ENCODE data around the gene CIRBP.

Gene CIRBP

GRCh38 chr19:1231729-1232637 is 37.1 kb upstream of the CIRBP start:
- Histone ChIP-seq H3K9me3 (ENCODE audit: insufficient read depth, low read length) (no peaks in the 10 kb centered on the region), H3K9ac (ENCODE audit: insufficient read length, low read depth) (peak overlapping the region; percentile 17), H3K4me1 (ENCODE audit: insufficient read depth, insufficient read length) (peaks cover 31% of the 10 kb centered on the region), H3K36me3 (ENCODE audit: insufficient read depth, insufficient read length, low read length) (peaks cover 73% of the 10 kb centered on the region), H3K4me3 (ENCODE audit: insufficient read length, low read depth) (no peak overlapping the region), H3K27me3 (ENCODE audit: insufficient read depth, insufficient read length) (peaks cover 2% of the 10 kb centered on the region)
- no peak for DNase-seq (ENCODE audit: low read depth, low spot score)
- no peak for TF ChIP-seq YY1 (IDR thresholded peaks at IDR 0.05; ENCODE audit: insufficient read depth, insufficient read length)
- TF ChIP-seq ZNF274 (IDR thresholded peaks at IDR 0.05; ENCODE audit: low read depth, low read length), result no peak
- TF ChIP-seq SUZ12 (IDR thresholded peaks at IDR 0.05; ENCODE audit: extremely low read depth, insufficient read depth, insufficient read length), result no peak

- Histone ChIP-seq H3K27me3 (ENCODE audit: insufficient read depth, insufficient read length) (peaks cover 5% of the 10 kb centered on the region), H3K9me3 (ENCODE audit: insufficient read depth, low read length) (no peaks in the 10 kb centered on the region), H3K4me1 (ENCODE audit: insufficient read depth, insufficient read length) (peaks cover 31% of the 10 kb centered on the region), H3K36me3 (ENCODE audit: insufficient read depth, insufficient read length, low read length) (peaks cover 67% of the 10 kb centered on the region), H3K4me3 (ENCODE audit: insufficient read length, low read depth) (no peak overlapping the region), H3K9ac (ENCODE audit: insufficient read length, low read depth) (peak overlapping the region; percentile 17)
- no peak for TF ChIP-seq ZNF274 (IDR thresholded peaks at IDR 0.05; ENCODE audit: low read depth, low read length)
- TF ChIP-seq YY1 (IDR thresholded peaks at IDR 0.05; ENCODE audit: insufficient read depth, insufficient read length), result no peak
- no peak for TF ChIP-seq SUZ12 (IDR thresholded peaks at IDR 0.05; ENCODE audit: extremely low read depth, insufficient read depth, insufficient read length)
- DNase-seq (ENCODE audit: low read depth, low spot score), result no peak
Observed at GRCh38 chr19:1232652-1233072, 36.5 kb upstream of the CIRBP start.

- Histone ChIP-seq H3K9me3 (ENCODE audit: insufficient read depth, low read length) (no peaks in the 10 kb centered on the region), H3K27me3 (ENCODE audit: insufficient read depth, insufficient read length) (peaks cover 5% of the 10 kb centered on the region), H3K4me3 (ENCODE audit: insufficient read length, low read depth) (no peak overlapping the region), H3K9ac (ENCODE audit: insufficient read length, low read depth) (no peak overlapping the region), H3K36me3 (ENCODE audit: insufficient read depth, insufficient read length, low read length) (peaks cover 62% of the 10 kb centered on the region), H3K4me1 (ENCODE audit: insufficient read depth, insufficient read length) (peaks cover 32% of the 10 kb centered on the region)
- no peak for TF ChIP-seq ZNF274 (IDR thresholded peaks at IDR 0.05; ENCODE audit: low read depth, low read length)
- no peak for TF ChIP-seq SUZ12 (IDR thresholded peaks at IDR 0.05; ENCODE audit: extremely low read depth, insufficient read depth, insufficient read length)
- TF ChIP-seq YY1 (IDR thresholded peaks at IDR 0.05; ENCODE audit: insufficient read depth, insufficient read length), result no peak
- DNase-seq (ENCODE audit: low read depth, low spot score), result no peak
Observed at GRCh38 chr19:1233115-1233667, 35.9 kb upstream of the CIRBP start.

GRCh38 chr19:1234051-1234954 is 34.8 kb upstream of the CIRBP start:
- Histone ChIP-seq H3K4me1 (ENCODE audit: insufficient read depth, insufficient read length) (peaks cover 41% of the 10 kb centered on the region), H3K27me3 (ENCODE audit: insufficient read depth, insufficient read length) (peaks cover 6% of the 10 kb centered on the region)

GRCh38 chr19:1234955-1235380 is 34.2 kb upstream of the CIRBP start:
- no peak for TF ChIP-seq YY1 (IDR thresholded peaks at IDR 0.05; ENCODE audit: insufficient read depth, insufficient read length)
- TF ChIP-seq ZNF274 (IDR thresholded peaks at IDR 0.05; ENCODE audit: low read depth, low read length), result no peak
- TF ChIP-seq SUZ12 (IDR thresholded peaks at IDR 0.05; ENCODE audit: extremely low read depth, insufficient read depth, insufficient read length), result no peak
- Histone ChIP-seq H3K27me3 (ENCODE audit: insufficient read depth, insufficient read length) (peaks cover 11% of the 10 kb centered on the region), H3K36me3 (ENCODE audit: insufficient read depth, insufficient read length, low read length) (peaks cover 51% of the 10 kb centered on the region)

More at GRCh38 chr19:1234051-1234954, 34.8 kb upstream of the CIRBP start:
- TF ChIP-seq SUZ12 (IDR thresholded peaks at IDR 0.05; ENCODE audit: extremely low read depth, insufficient read depth, insufficient read length), result no peak
- no peak overlapping the region for H3K9ac ChIP-seq (ENCODE audit: insufficient read length, low read depth)
- H3K9me3 ChIP-seq (ENCODE audit: insufficient read depth, low read length), result no peaks in the 10 kb centered on the region
- DNase-seq (ENCODE audit: low read depth, low spot score), result no peak
- no peak overlapping the region for H3K4me3 ChIP-seq (ENCODE audit: insufficient read length, low read depth)
- H3K36me3 ChIP-seq (ENCODE audit: insufficient read depth, insufficient read length, low read length), result peaks cover 54% of the 10 kb centered on the region

GRCh38 chr19:1235625-1236538 is 33.2 kb upstream of the CIRBP start:
- H3K4me3 ChIP-seq (ENCODE audit: insufficient read length, low read depth), result peak overlapping the region; percentile 37
- TF ChIP-seq ZNF274 (IDR thresholded peaks at IDR 0.05; ENCODE audit: low read depth, low read length) (no peak), YY1 (IDR thresholded peaks at IDR 0.05; ENCODE audit: insufficient read depth, insufficient read length) (no peak)
- DNase-seq (ENCODE audit: low read depth, low spot score), result no peak
- peaks cover 12% of the 10 kb centered on the region for H3K27me3 ChIP-seq (ENCODE audit: insufficient read depth, insufficient read length)
- peaks cover 46% of the 10 kb centered on the region for H3K36me3 ChIP-seq (ENCODE audit: insufficient read depth, insufficient read length, low read length)
- H3K9ac ChIP-seq (ENCODE audit: insufficient read length, low read depth), result peak overlapping the region; percentile 80
- H3K4me1 ChIP-seq (ENCODE audit: insufficient read depth, insufficient read length), result peaks cover 45% of the 10 kb centered on the region
- no peaks in the 10 kb centered on the region for H3K9me3 ChIP-seq (ENCODE audit: insufficient read depth, low read length)

More at GRCh38 chr19:1234955-1235380, 34.2 kb upstream of the CIRBP start:
- H3K9me3 ChIP-seq (ENCODE audit: insufficient read depth, low read length), result no peaks in the 10 kb centered on the region
- no peak for DNase-seq (ENCODE audit: low read depth, low spot score)
- no peak overlapping the region for H3K9ac ChIP-seq (ENCODE audit: insufficient read length, low read depth)
- peaks cover 46% of the 10 kb centered on the region for H3K4me1 ChIP-seq (ENCODE audit: insufficient read depth, insufficient read length)
- H3K4me3 ChIP-seq (ENCODE audit: insufficient read length, low read depth), result no peak overlapping the region
